ENCODE measurements around the gene DNAAF8.
"Not testable (repeated sequence)": the region's sequence is repeated elsewhere in the genome, so short reads cannot be mapped to it uniquely, and the experiment has no call there.

DNAAF8 gene

DNA sequence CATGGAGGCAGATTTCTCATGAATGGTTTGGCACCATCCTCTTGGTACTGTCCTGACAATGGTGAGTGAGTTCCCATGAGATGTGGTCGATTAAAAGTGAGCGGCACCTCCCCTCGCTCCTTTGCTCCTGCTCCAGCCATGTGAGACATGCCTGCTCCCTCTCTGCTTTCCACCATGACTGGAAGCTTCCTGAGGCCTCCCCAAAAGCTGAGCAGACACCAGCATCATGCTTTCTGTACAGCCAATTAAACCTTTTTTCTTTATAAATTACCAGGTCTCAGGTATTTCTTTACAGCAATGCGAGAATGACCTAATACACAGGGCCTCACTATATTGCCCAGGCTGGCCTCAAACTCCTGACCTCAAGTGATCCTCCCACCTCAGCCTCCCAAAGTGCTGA is 20.5 kb downstream of the DNAAF8 start:
- no peak for DNase-seq

- no peak for DNase-seq
These were observed 21.4 kb downstream of the DNAAF8 start for GRCh38 chr16:4755687-4756086.

DNA sequence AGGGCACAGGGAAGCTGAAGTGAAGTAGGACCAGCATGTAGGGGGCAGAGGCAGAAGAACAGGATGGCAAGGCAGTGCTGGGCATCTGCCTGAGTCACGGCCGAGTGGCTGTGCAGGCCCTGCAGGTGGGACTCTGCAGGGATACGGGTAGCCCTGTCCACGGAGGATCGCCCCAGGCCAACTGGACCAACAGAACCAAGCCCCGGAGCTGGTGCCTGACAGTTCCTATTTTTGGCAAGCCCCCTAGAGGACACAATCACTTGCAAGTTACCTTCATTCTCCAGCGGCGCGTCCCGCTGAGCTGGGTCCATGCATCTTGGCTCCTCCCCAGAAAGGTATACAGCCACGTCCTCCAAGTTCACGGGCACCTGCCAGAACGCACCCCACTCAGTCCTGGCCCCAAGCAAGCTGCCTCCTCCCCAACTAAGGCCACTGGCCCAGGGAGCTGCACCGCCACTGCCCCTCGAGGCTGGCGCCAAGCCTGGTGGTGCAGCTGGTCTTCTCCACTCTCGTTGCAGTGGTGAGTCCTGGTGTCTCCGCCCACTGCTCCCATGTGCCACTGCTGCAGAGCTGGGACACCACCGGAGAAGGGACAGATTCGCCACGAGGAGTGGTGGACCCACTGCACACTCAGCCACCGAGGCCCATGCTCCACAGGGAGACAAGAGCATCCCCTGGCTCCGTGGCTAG is 26.0 kb downstream of the DNAAF8 start:
- no peak for DNase-seq

DNA sequence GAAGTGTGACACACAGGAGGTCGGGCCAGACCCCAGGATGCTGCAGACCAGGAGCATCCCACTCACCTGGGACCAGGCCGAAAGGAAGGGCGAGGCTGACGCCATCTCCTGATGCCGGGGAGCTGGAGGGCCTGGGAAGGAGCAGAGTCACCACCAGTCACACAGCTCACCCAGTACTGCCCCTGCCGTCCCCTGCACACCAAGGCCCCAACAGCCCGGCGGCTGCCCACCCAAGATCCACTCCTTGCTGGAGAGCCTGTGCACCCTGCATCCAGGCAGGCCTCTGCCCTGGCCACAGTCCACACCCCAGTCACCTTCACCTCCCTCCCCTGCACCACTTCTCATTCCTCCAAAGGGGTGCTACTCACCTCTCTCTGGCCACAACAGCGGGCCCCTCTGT is 27.9 kb downstream of the DNAAF8 start:
- DNase-seq = no peak

- no peak for DNase-seq
These were observed 29.5 kb downstream of the DNAAF8 start for GRCh38 chr16:4763791-4764190.

DNA sequence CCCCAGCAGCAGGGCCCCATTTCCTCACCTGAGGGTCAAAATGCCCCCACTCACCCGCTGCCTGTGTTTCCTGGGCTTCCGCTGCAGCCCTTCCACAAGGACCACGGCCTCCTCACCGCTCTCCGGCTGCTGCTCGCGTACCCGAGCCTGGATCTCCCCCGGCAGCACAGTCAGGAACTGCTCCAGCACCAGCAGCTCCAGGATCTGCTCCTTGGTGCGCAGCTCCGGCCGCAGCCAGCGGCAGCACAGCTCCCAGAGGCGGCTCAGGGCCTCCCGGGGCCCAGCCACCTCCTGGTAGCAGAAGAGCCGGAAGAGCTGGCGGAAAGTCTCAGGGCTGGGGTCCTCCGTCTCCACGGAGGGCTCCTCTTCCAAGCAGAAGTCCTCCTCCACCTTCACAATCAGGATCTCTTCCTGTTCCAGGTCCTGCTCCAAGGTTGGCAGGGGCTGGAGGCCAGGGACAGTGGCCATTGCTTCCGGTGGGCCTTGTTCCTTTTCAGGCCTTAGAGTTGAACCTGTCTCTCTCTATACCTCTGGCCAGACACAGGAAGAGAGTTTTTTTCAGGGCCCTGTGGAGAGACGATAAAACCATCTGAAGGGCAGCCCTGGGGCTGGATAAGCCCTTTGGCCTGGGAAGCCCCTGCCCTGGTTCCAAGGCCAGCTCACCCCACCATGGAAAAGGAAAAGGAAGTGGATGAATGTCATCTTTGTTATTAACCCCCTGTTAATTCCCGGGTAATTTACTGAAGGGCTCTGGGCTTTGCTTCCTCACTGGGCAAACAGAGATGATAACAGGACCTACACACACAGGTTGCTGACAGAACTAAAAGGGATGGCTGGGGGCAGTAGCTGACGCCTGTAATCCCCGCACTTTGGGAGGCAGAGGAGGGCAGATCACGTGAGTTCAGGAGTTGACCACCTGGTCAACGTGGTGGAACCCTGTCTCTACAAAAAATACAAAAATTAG is 31.5 kb downstream of the DNAAF8 start:
- DNase-seq = no peak

DNA sequence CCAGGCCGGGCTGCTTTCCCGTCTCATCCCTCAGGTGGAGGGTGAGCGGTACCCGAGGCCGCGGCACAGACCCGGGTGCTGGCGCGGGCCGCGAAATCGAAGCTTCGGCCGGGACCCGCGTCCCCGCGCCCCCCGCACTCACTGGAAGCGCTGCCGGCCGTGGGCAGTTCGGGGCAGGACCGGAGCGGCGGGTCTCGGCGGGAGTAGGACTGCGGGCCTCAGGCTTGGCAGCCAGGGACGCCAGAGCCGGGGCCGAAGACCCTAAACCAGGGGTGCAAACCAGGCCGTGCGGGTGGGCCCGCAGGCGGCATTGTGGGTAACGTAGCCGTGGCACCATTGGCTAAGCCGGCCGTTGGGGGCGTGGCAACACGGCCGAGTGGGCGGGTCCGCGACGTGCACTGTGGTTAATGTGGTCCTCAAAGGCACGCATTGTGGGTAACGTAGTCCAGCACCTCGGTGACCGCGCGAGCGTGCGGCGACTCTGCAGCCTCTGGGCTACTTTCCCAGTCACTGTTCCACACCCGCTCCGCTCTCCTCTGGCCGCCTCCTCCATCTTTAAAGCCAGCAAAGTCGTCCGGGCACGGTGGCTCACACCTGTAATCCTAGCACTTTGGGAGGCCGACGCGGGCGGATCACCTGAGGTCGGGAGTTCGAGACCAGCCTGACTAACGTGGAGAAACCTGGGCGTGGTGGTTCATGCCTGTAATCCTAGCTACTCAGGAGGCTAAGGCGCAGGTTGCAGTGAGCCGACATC is 32.7 kb downstream of the DNAAF8 start, which contains the start of gene ZNF500:
Gene ZNF500 (minus strand): TSS at position 288 of the 754 bp plus-strand sequence. CDS start 1,184 bp downstream, outside the sequence.
- DNase-seq = peak; percentile 97

DNA sequence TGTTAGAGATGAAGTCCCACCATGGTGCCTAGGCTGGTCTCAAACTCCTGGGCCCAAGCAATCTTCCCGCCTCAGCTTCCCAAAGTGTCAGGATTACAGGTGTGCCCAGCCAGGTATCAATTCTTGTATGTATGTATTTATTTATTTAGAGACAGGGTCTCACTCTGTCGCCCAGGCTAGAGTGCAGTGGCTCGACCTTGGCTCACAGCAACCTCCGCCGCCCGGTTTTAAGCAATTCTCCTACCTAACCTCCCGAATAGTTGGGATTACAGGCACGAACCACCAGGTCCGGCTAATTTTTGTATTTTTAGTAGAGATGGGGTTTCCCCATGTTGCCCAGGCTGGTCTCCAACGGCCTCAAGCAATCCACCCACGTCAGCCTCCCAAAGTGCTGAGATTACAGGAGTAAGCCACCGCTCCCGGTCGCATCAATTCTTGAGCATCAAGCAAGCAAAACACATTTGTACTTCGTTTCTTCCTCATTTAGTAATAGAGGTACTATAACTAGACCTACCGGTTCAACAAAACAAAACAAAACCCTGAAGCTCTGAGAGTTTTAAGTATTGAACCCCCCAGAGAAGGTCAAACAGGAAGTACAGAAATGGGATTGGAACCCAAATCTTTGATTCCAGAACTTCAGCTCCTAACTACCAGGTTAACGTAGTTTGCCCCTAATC is 33.7 kb downstream of the DNAAF8 start:
- peak; percentile 30 for DNase-seq

- peak; percentile 90 for DNase-seq
These were observed 34.4 kb downstream of the DNAAF8 start for GRCh38 chr16:4768549-4769305.

GRCh38 chr16:4769306-4769638 is 34.9 kb downstream of the DNAAF8 start:
- DNase-seq = no peak

- no peak for DNase-seq
These were observed 37.3 kb downstream of the DNAAF8 start for GRCh38 chr16:4771646-4772045.

DNA sequence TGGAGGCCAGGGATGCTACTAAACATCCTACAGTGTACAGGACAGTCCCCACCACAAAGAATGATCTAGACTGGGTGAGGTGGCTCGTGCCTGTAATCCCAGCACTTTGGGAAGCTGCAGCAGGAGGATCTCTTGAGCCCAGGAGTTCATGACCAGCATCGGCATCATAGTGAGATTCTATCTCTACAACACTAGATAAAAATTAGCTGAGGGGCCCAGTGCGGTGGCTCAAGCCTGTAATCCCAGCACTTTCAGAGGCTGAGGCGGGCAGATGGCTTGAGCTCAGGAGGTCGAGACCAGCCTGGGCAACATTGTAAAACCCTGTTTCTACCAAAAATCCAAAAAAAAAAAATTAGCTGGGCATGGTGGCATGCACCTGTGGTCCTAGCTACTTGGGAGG is 38.0 kb downstream of the DNAAF8 start:
- DNase-seq = no peak

DNA sequence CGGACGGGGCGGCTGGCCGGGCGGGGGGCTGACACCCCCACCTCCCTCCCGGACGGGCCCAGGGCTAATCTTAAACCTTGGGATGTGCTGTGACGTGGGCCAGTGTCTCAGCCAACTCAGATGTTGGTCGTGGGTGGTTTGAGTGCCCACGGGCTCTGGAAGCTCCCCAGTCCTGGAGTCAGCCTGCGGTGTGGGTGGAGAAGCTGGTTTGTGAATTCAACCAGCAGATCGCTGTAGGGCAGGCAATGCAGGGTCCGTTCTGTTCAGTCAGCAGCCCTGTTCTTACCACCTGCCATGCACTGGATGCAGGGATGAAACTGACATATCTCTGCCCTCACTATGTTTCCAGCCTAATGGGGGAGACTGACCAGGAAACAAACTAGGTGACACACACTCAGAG is 40.7 kb downstream of the DNAAF8 start:
- DNase-seq = no peak

DNA sequence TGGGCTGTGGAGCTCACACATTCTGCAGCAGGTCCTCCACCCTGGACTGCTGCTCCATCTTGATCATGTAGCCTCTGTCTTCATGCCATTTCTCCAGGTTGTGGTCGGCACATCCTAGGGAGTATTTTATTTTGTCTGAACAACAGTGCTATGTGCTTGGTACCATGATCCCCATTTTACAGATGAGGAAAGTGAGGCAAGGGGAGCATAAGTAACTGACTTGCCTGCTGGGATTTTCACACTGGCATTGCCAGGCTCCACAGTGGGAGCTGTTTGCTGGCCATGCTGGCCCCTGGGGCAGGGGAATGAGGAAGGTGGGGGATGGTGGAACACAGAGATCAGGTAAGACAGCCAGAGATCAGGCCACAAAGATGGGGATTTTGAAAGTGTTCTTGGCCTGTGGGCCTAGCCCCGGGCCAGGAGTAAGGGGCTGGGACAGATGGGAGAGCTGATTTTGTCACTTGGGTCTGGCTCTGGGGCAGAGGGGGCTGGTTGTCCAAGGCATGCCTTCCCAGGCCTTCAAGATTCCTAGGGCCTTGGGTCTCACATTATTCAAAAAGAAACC is 41.9 kb downstream of the DNAAF8 start:
- DNase-seq = no peak

DNA sequence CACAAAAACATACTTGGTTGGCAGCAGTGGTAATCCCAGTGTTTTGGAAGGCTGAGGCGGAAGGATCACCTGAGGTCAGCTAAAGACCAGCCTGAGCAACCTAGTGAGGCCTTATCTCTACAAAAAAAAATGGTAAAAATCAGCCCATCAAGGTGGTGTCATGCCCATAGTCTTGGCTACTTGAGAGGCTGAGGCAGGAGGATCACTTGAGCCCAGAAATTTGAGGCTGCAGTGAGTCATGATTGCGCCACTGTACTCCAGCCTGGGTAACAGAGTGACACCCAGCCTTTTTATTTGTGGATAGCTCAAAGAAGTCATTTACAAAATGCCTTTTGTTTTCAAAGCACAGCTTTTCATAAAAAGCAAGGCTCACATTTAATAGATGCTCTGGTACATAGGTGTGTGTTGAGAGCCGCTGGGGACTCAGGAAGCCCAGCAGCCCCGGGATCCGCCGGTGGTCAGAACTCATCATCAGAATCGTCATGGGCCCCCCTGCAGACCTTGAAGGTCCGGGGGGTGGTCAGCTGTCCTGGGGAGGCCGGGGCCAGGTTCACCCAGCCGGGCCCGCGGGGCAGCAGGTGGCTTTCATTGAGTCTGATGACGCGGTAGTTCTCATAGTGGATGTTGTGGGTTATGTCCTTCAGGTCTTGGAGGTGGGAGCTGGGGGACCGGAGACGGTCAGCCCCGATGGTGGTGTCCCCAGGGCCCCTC is 43.2 kb downstream of the DNAAF8 start:
- no peak for DNase-seq

DNA sequence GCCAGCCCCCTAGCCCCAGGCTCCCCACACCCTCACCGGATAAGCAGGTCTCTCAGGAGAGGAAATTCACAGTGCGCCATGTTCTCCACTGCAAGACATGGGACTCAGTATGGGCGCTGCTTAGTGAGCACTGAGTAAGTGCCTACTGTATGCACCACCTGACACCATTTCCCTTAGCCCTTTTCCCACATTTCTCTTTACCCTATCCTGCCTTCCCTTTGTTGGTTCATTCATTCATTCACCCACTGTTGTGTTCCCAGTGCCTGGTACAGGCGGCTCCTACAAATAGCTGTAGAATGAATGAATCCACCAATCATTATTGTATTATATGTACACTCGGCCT is 43.7 kb downstream of the DNAAF8 start:
- no peak for DNase-seq

DNA sequence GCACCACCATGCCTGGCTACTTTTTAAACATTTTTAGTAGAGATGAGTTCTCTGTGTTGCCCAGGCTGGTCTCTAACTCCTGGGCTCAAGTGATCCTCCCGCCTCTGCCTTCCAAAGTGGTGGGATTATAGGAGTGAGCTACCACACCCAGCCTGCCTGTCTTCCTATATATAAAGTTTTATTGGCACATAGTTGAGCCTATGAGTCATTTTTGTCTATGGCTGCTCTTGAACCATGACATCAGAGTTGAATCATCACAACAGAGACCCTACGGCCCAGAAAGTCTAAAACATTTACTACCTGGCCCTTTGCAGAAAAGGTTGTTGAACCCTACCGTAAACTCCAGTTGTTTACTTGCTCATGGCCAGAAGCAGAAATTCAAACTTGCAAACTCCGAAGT is 45.9 kb downstream of the DNAAF8 start:
- no peak for DNase-seq

DNA sequence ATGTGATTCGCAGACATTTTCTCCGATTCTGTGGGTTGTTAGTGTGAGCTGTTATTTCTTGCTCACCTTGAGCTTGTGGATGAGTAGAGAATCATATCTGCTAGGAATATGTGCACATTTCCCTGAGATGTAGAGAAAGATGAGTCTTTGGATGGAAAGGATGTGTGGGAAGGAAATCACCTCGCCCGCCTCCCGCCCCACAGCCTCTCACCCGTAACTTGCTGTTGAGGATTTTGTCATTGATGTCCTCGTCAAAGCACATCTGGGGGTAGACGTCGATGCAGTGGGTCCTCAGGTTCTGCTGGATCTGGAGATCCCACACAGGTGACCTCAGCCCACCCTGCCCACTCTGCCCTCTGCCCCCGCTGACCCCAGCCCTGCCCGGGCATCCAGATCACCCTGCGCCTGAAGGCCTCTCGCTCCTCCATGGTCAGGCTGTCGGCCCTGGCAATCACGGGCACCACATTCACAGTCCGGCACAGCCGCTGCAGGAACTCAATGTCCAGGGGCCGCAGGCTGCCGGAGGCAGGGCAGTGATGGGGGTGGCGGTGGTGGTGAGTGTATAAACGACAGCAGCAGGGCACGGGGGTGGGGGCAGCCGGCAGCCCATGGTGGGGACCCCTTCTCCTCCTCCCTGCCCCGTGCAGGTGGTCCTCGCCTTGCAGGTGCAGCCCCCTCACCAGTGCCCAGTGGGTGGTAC is 49.1 kb downstream of the DNAAF8 start:
- no peak for DNase-seq

- DNase-seq = no peak
These were observed 49.6 kb downstream of the DNAAF8 start for GRCh38 chr16:4783951-4784336.

GRCh38 chr16:4784444-4784987 is 50.2 kb downstream of the DNAAF8 start:
- not testable (repeated sequence) for DNase-seq

Measured in CD4-positive, alpha-beta T cell treated with Interleukin-21 for 1 hour (primary cell).